HG03520 (cell line): ENCODE measurements around the gene SMLR1.

ENCODE experiments used
- ATAC-seq: cut with Tn5 transposase; IDR thresholded peaks from one replicate; pipeline ENCODE4 v1.9.1; 2021; ENCODE audit warnings: mild to moderate bottlenecking, moderate library complexity; ENCODE audit not compliant: unreplicated experiment

SMLR1 gene

DNA sequence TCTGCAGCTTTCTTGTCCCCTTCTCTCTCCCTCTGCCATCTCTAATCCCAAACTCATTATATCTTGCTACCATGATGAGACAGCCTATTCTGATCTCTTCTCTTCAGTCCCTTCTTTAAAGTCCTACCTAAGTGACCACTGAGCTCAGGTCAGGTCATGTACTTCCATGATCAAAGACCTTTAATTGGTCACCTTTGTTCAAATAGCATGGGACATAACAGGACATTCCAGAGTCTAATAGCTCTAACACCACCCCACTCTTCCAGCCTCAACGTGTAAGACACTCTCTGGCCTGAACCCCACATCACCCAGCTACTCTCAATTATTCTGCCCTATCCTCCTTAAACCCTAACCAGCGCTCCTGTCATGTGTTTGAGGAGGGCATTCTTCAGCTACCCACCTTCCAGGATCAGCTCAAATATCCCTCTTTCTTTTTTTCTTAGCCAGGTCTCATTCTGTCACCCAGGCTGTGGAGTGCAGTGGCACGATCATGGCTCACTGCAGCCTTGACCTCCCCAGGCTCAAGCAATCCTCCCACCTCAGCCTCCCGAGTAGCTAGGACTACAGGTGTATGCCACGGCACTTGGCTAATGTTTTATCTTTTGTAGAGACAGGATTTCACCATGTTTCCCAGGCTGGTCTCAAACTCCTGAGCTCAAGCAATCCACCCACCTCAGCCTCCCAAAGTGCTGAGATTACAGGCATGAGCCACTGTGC lies 2.1 kb upstream of the SMLR1 start:
- no peak for ATAC-seq

DNA sequence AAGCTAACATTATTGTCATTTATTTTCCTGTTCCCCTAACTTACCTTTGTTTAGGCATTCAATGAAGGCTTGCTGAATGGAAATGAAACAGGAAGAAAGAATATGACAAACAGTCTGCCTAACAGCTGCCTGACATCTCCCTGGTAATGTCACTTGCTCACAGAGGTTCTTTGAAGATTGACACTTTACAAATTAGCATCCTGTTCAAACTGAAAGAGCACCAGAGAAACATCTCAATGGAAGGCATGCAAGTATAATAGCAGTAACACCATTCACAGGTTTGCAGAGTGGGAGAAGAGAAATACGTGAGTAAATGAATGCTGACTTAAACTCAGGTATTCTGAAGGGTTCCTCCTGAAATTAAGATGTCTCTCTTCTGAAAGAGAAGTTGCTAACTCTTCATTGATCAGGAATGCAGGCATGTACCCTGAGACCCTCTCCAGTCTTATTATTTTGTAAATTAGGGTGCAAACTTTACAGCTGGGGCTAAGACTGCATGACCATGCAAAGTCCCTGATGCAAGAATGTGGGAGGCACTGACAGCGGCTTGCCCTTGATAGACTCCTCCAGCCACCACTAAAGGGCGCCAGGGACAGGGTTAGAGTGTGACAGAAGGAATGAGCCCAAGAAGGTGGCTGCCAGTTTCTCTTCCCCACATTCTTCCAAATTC lies 1.3 kb upstream of the SMLR1 start:
- ATAC-seq: no peak

DNA sequence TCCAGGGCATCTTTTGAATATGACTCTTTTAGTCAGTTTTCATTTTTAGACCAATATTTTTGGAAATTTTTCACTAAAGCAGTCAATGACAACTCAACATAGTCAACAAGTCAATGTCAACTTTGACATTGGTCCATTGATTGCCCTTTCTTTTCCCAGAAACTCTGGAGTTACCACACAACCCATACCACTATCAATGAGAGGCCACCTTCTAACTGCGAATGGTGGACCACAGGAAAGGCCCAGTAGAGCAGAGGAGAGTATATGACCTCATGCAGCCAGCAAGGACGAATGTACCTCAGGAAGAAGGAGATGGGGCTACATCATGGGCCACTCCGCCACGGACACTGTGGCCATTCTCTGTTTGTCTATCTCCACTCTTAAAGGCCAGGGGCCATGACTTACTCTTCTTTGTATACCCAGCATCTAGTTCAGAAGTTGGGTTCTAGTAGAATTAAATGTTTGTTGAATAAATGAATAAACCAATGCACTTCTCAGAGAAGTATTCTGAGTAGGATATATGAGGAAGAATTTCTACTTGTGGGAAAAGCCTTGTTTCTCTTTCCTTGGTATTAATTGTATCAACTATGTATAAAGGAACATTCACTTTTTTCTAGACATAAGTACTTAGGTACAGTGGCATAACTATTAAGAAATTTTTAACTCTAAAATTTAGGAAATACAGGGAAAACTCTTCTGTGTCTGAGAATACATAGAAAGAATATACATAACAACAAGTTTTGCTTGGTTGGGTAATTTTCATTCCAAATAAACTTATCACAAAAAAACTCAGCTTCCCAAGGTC lies 562 bp upstream of the SMLR1 start:
- ATAC-seq: no peak

DNA sequence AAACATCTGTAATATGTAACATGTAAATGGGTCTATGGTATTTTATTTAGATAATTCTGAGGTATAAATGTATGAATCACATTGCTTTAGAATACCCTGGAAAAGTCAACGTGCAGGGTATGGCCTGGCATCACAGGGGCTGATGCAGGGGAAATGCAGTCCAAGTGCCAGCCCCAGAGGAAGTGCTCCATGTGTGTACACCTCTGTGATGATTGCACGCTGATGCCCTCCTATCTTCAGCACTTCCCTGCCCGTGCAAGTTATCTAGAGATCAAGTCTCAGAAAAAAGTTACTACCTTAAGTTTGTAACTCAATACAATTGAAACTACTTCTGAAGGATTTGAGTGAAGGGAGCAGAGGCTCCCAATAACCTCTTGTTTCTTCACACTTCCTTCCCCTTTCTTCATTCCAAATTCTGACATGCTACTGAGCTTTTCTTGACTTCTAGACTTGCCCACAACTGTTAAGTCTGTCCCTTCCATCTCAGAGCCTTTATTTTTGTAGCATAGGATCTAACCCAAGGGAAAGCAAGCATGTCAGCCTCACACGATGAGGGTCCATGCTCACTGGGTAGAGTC lies 2.2 kb downstream of the SMLR1 start:
- no peak for ATAC-seq

DNA sequence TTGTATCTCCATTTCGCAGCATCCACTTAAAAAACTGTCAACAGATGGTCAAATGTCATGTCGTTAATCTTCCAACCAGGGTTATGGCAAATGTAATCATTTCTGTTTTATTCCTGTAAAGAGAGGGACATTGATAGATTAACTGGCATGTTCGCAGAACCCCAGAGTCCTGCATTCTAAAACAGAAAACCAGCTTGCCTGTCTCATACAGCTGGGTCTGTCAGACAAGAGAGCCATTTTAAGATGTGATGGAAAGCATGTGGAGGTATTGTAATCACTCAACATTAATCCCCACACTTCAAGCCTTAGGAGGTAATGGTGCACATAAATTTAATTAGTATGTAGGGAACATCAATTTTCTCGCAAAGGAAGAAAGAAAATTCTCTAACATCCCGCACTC lies 4.4 kb downstream of the SMLR1 start:
- ATAC-seq: no peak

DNA sequence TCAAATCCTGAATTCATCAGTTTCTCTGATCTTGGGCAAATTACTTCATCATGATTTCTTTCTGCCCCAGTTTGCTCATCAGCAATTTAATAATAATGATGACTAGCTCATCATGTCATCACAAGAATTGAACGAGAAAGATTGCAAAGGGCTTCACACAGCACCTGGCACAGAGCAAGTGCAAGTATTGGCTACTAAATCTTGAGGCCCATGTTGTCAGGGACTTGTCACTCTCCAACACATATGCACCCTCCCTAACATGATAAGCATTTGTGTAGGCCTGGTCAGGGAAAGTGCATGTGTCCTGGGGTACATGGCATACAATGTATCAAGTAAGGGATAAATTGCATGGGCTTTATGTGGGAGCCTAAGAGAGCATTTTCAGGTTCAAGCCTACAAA lies 6.4 kb downstream of the SMLR1 start:
- no peak for ATAC-seq

DNA sequence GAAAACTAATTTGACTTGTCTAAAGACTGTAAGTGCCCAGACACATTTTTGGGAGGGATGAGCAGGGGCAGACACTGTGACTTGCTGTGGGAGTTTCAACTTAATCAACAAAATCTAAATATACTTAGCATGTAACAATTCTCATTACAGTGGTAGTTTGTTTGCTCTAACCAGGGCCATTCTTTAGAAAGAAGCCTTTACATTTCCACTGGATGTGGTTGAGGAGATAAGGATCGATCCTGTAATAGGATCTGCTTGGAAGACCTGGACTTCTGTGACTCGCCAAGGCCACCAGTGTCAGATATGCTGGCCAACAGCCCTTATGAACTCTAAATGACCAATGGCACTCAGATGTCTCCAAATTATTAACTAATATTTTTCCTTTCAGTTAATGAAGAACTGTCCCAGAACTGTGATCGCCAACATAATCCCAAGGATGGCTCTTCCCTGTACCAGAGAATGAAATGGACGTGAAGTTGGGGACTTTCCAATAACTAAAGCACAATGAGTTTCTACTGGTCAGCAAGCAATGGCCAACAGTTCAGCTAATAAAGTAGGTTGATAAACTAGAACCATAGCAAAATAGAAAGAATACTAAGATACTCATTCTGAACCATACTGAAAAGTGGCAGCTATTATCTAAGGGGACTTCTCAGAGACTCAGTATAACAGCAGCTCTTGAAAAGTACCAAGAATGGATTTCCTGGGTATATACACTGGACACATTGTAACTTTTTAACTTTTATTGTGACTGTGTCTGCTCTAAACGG lies 7.5 kb downstream of the SMLR1 start:
- no peak for ATAC-seq

DNA sequence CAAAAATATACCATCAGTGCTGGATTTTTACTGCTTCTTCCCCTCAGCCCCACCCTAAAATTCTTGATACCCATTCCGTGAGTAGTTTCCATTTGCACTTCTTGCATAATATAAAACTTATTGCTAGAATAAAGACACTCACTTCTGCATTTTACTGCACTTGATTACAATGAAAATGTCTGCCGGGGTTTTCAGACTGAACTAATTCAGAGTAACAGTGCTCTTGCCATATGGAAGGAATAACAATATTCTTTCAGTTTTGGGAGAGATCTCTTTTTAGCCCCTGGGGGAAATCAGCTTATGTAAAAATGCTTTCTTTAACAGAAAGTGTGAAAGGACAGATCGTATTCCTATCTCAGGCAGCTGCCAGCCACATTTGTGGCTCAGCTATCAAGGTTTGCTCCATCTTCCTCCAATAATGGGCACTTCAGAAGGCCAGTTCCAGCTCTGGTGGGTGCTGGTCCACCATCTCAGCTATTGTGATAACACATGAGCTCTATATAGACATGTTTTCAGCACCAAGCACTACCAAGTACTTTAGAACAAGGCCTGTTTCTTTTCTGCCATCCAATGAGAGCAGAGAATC lies 8.9 kb downstream of the SMLR1 start:
- ATAC-seq: no peak

DNA sequence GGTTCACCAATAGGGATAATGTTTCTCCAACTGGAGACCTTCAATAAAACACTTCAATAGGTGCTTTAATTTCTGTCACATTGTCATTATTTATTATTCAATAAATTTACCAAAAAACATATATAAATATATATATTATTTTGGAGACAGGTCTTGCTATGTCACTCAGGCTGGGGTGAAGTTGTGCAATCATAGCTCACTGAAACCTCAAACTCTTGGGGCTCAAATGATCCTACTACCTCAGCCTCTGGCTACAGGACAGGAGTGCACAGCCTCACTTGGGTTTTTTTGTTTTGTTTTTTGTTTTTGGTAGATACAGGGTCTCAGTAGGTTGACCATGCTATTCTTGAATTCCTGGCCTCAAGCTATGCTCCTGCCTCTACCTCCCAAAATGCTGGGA lies 9.9 kb downstream of the SMLR1 start:
- ATAC-seq: no peak

DNA sequence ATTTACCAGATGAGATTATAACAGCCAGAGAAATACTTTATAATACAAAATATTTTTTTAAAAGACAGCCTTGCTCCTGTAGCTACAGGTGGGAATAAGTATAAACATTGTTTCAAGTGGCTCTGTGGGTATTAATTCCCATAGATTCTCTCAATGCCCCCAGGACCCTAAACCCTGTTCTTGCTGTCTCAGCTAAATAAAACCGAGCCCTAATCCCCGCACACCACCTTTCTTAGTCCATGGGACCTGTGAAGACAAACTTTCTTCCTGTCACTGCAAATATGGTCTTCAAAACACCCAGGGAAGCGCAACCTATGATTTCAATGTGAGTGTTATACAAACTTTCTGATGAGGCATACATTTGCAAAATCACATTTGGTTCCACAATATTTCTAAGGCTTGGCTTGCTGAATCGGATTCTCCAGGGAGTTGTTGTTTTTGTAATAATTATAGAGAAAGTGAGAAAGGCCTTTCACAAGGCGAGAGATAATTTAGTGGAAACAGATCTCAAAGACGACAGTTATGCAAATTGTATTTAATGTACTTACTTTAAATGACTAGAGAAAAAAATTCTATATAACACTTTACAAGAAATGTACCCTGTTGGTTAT lies 11.1 kb downstream of the SMLR1 start:
- no peak for ATAC-seq

DNA sequence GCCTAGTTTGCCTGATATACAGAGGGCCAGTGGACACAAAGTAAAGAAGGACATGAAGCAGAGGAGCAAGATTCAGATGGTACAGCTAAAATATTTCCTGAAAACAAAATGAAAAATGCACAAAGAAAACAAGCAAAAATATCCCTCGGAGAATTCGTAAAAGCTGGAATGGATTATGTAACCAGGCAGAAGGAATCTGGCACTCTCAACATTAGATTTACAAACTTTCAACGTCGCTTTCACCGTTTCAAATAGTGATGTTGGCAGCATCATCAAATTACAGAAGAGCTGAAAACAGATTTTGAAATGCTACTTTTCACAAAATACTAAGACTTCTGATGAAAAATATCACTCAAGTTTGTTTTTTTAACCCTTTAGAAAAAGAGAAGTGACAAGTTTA lies 11.7 kb downstream of the SMLR1 start:
- ATAC-seq: no peak

DNA sequence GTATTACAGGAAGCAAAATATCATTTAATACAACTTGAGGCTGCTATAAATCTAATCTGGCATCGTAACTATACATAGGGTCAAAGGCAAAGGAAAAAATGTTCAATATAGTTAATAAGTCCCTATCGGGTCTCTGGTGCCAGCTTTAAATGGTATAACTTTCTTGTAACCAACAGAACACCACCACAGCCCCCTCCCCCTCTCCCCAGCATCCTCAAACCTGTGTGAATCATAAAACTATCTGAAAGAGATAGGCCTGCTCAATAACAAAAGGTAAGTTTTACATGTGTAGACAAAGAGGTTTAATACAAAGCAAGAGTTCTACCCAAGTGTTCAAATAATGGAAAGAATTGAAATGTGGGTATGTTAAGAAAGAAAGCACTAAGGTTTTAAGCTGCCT lies 12.2 kb downstream of the SMLR1 start:
- ATAC-seq: no peak

DNA sequence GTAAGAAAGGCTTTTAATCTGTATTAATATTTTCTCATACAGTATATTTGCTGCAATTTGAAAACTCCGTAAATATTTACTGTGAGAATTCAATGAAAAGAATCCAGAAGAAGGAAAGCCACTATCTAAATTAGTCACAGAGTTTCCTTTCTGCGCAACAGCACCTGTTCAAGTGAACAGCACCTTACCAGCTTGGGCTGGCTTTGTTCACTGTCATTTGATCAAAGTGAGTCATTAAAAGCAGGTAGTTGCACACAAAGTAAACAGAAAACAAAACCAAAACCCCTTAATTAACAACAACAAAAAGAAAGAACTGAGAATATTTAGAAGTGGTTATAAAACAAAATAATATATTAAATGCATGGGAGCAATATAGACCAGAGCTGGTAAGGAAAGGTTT lies 12.8 kb downstream of the SMLR1 start:
- ATAC-seq: no peak

DNA sequence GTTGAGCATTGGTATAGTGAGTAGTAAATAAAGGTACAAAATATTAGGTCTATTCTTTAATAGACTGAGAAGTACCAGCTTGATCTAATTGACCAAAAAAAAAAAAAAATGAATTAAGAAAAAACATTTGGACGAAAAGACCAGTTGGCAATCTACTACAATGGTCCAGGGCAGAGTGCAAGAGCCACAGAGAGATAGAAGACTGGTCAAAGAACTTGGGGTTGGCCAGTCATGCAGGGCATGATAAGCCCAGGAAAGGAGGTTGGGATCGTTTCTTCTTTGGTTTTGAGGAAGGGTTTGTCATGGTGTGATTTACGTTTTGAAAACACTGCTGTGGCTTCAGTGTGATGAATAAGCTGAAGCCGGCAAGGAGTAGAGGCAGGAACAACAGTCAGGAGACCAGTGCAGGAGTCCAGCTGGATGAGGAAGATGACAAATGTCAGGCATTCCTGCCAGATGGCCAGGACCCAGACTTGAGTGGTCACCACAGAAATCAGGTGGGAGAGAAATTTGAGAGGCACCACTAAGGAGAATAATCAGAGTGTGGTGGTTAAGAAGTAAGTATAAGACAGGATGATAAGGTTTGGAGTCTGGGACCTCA lies 14.0 kb downstream of the SMLR1 start:
- ATAC-seq: no peak

DNA sequence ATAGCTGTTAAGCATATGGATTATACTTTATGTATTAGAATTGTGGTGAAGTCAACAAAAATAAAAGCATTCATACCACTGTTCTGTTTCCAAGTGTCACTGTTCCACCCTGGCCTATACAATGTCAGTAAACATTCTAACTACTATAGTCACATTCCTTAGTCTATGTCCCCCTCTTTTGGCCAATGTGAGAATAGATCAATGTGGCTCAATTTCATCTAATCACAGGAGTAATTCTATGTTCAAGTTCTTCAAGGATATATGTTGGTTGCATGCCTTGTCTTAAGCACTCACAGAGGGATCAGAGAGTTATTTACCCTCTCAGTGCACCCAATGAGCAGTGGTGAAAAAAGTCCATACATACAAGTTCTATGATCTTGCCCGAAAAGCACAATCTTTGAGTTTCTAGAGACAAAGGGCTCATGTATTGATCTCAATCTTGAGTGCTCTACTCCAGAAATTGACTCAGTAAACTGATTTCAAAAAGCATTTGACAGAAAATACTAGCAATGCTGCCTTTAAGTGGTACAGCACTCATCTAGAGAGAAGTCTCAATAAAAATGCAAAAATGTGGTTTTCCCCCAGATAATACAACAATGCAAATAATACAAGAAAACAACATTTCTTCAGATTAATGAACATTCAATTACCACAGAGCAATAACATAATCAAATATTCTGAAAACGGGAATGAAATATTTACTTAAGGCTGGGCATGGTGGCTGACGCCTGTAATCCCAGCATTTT lies 16.5 kb downstream of the SMLR1 start:
- peak; percentile 72 for ATAC-seq

DNA sequence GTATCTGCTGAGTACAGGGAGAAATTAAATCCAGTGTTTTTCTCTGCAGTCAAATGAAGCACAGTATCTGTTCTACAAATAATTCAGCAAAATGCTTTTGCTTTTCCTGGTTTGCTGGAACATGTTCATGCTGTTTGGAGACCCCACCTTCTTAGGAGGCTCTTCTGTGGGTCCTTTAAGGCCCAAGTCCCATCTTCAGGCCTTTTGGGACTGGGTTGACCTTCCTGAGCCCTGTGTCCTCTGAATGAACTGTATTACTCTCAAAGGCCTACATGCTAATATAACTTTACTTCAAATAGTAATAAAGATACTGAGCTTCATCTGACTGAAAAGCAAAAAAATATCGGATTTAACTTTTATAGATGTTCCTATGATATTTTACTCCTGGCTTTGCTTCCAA lies 19.3 kb downstream of the SMLR1 start:
- no peak for ATAC-seq

DNA sequence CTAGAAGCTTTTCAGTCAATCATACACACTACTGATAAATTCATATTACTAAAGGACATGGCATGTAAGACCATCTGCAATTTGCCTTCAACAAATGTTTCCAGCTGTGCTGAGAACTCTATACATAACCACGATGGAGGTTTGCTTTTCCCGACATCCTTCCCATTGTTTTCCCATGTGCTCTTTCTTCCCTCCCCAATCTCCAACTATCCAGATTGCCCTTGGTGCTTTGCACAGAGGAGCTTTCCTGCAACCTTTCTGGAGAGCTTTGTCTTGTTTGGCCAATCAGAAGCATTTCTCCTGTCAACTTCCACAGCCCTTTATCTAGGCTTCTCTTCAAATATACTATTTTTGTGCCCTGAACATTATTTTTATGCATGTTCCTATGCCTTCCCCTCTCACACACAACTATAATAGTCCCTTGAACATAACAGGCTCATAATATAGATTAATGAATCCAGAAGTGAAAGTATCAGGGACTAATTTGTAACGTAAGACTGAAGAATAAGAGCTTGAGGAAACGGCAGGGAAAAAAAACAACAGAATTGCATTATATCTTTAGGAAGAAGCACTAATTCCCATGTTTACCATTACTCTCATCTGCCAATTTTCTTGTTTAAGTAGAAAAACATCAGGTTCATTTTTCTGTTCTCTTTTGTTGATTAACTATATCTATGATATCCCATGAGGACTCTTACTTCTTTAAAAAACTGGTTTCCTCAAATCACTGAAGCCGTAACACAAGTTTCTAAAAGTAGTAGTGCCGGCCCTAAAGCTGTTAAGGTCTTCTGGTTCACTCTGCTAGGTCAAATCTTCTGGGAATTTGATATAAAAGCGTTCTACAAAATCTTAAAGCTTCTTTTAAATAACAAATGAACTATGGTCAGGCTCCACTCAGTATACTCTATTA lies 20.1 kb downstream of the SMLR1 start:
- ATAC-seq: no peak

DNA sequence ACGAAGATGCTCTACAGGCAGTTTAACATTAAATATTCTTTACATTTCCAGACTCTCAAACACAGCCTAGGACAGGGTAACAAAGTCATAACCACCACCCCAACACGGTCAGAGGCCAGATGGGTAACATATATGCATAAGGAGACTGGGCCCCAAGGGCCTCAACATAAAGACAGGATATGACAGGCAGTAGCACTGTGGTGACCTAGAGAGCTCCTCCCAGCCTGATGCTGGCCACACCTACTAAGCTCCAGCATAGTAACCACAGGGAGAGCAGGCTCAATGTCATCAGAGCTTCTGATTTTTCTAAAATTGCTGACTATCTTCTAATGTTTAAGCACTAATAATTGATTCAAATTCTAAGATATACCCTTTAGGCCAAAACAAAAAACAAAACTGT lies 21.7 kb downstream of the SMLR1 start:
- peak; percentile 91 for ATAC-seq
